ENCODE results near the gene MRC1.

The MRC1 gene

DNA sequence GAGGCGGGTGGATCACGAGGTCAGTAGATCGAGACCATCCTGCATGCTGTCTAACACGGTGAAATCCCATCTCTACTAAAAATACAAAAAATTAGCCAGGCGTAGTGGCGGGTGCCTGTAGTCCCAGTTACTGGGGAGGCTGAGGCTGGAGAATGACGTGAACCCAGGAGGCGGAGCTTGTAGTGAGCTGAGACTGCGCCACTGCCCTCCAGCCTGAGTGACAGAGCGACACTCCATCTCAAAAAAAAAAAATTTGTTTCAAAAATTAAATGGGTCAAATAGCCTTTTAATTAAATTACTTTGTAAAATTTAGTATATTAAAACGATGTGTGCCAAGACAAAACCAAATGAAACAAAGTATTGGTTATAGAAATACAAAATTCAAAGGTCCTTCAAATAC lies 6.8 kb upstream of the MRC1 start:
- no peak overlapping the region for H3K27ac ChIP-seq (ENCODE audit: poor library complexity, severe bottlenecking)
- TF ChIP-seq, protein P1, sequence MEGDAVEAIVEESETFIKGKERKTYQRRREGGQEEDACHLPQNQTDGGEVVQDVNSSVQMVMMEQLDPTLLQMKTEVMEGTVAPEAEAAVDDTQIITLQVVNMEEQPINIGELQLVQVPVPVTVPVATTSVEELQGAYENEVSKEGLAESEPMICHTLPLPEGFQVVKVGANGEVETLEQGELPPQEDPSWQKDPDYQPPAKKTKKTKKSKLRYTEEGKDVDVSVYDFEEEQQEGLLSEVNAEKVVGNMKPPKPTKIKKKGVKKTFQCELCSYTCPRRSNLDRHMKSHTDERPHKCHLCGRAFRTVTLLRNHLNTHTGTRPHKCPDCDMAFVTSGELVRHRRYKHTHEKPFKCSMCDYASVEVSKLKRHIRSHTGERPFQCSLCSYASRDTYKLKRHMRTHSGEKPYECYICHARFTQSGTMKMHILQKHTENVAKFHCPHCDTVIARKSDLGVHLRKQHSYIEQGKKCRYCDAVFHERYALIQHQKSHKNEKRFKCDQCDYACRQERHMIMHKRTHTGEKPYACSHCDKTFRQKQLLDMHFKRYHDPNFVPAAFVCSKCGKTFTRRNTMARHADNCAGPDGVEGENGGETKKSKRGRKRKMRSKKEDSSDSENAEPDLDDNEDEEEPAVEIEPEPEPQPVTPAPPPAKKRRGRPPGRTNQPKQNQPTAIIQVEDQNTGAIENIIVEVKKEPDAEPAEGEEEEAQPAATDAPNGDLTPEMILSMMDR (IDR thresholded peaks at IDR 0.05; ENCODE audit: poor library complexity, severe bottlenecking): no peak
- no peaks in the 10 kb centered on the region for H3K27me3 ChIP-seq (ENCODE audit: insufficient read depth, poor library complexity, severe bottlenecking)
- H3K36me3 ChIP-seq (ENCODE audit: low read depth): no peaks in the 10 kb centered on the region
- no peak overlapping the region for H3K4me3 ChIP-seq (ENCODE audit: severe bottlenecking)
- no peaks in the 10 kb centered on the region for H3K9me3 ChIP-seq (ENCODE audit: severe bottlenecking)
- H3K4me1 ChIP-seq (ENCODE audit: insufficient read depth, poor library complexity, severe bottlenecking): peaks cover 8% of the 10 kb centered on the region
- ATAC-seq (ENCODE audit: low read depth) (no peak), DNase-seq (ENCODE audit: low spot score) (no peak)

DNA sequence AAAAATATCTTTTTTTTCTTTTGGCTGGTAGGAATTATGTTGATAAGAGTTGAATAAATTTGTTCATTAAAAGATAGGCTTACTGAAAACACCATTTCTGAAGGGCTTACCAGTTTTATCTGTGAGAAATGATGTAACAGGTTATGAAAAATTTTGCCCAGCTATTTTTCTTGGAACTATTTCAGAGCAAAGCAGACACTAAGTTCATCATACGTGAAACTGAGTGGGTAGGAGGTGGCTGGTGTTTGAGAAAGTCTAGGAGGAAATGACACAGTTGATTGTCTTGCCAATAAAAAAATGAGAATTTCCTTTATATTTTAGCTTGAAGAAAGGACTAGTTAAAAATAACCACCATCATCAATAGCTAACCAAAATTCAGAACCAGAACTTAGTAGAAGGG lies 6.2 kb upstream of the MRC1 start:
- Histone ChIP-seq H3K4me3 (ENCODE audit: severe bottlenecking) (no peak overlapping the region), H3K27me3 (ENCODE audit: insufficient read depth, poor library complexity, severe bottlenecking) (no peaks in the 10 kb centered on the region), H3K9me3 (ENCODE audit: severe bottlenecking) (no peaks in the 10 kb centered on the region), H3K4me1 (ENCODE audit: insufficient read depth, poor library complexity, severe bottlenecking) (peaks cover 8% of the 10 kb centered on the region), H3K36me3 (ENCODE audit: low read depth) (no peaks in the 10 kb centered on the region), H3K27ac (ENCODE audit: poor library complexity, severe bottlenecking) (no peak overlapping the region)
- TF ChIP-seq, protein P1 (IDR thresholded peaks at IDR 0.05; ENCODE audit: poor library complexity, severe bottlenecking): no peak
- DNase-seq (ENCODE audit: low spot score) (no peak), ATAC-seq (ENCODE audit: low read depth) (no peak)

DNA sequence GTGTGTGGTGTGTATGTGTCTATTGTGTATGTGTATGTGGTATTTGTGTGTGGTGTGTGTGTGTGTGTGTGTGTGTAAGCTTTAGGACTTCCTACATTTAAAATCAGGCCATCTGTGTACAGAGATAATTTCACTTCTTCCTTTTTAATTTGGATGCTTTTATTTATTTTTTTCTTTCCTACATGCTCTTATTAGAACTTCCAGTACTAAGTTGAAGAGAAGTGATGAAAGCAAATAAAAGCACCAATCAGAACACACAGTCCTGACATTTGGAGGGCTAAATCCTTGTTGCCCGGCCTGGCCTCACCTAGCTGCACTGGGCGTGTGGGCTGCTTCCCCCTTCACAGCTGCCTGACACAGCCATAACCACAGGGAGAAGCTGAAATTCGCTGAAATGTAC lies 3.8 kb upstream of the MRC1 start:
- H3K27ac ChIP-seq (ENCODE audit: poor library complexity, severe bottlenecking): no peak overlapping the region
- ATAC-seq (ENCODE audit: low read depth): no peak
- TF ChIP-seq, protein P1 (IDR thresholded peaks at IDR 0.05; ENCODE audit: poor library complexity, severe bottlenecking): no peak
- H3K4me1 ChIP-seq (ENCODE audit: insufficient read depth, poor library complexity, severe bottlenecking): peaks cover 8% of the 10 kb centered on the region
- no peaks in the 10 kb centered on the region for H3K36me3 ChIP-seq (ENCODE audit: low read depth)
- DNase-seq (ENCODE audit: low spot score): no peak
- no peaks in the 10 kb centered on the region for H3K9me3 ChIP-seq (ENCODE audit: severe bottlenecking)
- H3K4me3 ChIP-seq (ENCODE audit: severe bottlenecking): no peak overlapping the region
- H3K27me3 ChIP-seq (ENCODE audit: insufficient read depth, poor library complexity, severe bottlenecking): no peaks in the 10 kb centered on the region

DNA sequence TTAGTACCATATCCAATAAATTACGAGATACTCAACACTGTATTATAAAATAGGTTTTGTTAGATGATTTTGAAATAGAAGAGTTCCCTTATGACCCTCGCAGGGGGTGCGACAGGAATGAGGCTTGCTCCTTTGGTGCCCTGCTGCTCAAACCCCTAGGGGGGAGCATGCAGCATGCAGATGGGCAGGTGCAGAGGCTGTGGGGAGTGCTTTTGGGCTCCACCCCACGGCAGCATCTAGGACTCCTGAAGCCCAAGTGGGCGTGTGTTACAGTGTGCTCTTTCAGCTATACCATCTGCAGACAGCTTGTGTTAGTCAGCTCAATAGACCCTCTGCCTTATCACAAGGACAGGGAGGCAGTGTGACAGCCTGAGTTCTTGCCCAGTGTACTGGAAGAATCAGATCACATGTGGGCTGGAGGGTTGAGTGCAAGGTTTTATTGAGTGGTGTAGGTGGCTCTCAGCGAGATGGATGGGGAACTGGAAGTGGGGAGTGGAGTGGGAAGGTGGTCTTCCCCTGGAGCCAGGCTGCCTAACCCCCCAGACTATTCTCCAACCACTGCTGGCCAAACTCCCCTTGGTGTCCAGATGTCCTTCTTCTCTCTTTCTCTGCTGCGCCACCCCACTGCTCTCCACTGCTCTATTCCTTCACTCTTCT lies 3.1 kb upstream of the MRC1 start:
- no peak overlapping the region for H3K27ac ChIP-seq (ENCODE audit: poor library complexity, severe bottlenecking)
- no peak for DNase-seq (ENCODE audit: low spot score)
- H3K27me3 ChIP-seq (ENCODE audit: insufficient read depth, poor library complexity, severe bottlenecking): no peaks in the 10 kb centered on the region
- no peak overlapping the region for H3K4me3 ChIP-seq (ENCODE audit: severe bottlenecking)
- H3K36me3 ChIP-seq (ENCODE audit: low read depth): no peaks in the 10 kb centered on the region
- H3K4me1 ChIP-seq (ENCODE audit: insufficient read depth, poor library complexity, severe bottlenecking): peaks cover 8% of the 10 kb centered on the region
- H3K9me3 ChIP-seq (ENCODE audit: severe bottlenecking): no peaks in the 10 kb centered on the region
- ATAC-seq (ENCODE audit: low read depth): no peak
- TF ChIP-seq, protein P1 (IDR thresholded peaks at IDR 0.05; ENCODE audit: poor library complexity, severe bottlenecking): no peak

DNA sequence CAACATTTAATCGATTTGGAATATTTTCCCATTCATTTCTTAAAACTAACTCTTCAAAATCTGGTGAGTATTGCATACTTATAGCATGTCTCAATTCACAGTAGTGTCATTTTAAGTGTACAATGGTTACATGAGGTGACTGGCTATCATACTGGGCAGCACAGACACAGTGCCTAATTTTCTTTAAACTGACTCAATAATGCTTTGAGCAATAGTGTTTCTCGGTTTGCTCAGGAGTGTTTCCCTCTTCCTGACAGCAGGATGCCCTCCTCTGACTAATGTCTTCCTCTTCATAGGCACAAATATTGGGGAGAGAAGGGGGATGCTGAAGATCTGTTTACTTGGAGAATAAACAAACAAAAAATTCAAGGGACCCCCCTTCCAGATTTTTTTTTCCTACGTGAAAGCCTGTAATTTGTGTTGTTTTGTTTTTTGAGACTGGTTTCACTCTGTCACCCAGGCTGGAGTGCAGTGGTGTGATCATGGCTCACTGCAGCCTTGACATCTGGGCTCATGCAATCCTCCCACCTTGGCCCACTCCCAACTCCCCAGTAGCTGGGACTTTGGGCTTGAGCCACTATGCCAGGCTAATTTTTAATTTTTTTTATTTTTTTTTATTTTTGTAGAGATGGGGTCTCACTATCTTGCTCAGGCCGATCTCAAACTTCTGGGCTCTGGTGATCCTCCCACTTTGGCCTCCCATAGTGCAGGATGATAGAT lies 2.2 kb downstream of the MRC1 start:
- no peaks in the 10 kb centered on the region for H3K27me3 ChIP-seq (ENCODE audit: insufficient read depth, poor library complexity, severe bottlenecking)
- H3K4me3 ChIP-seq (ENCODE audit: severe bottlenecking): no peak overlapping the region
- H3K4me1 ChIP-seq (ENCODE audit: insufficient read depth, poor library complexity, severe bottlenecking): no peaks in the 10 kb centered on the region
- no peak for ATAC-seq (ENCODE audit: low read depth)
- no peak overlapping the region for H3K27ac ChIP-seq (ENCODE audit: poor library complexity, severe bottlenecking)
- H3K36me3 ChIP-seq (ENCODE audit: low read depth): no peaks in the 10 kb centered on the region
- no peaks in the 10 kb centered on the region for H3K9me3 ChIP-seq (ENCODE audit: severe bottlenecking)
- no peak for DNase-seq (ENCODE audit: low spot score)
- TF ChIP-seq, protein P1 (IDR thresholded peaks at IDR 0.05; ENCODE audit: poor library complexity, severe bottlenecking): no peak
